OCI-LY7 (cell line): ENCODE data around the gene RDH14.

Source experiments
- EZH2phosphoT487 ChIP-seq: fragments of 200-600 bp; sonication (generic); IDR thresholded peaks from 2 replicates; pipeline ENCODE4 v1.6.1; 2018; ENCODE audit warnings: low read depth, borderline replicate concordance, mild to moderate bottlenecking, mixed run types, antibody characterized with exemption, low read length, moderate library complexity, mixed read lengths
- TF ChIP-seq, protein P1 (sequence below): fragments of 200-600 bp; sonication (generic); conservative IDR thresholded peaks from 2 replicates; pipeline ENCODE4 v1.5.1; 2014; ENCODE audit warnings: mild to moderate bottlenecking, antibody characterized with exemption, low read length, moderate library complexity, mixed read lengths

DNA sequence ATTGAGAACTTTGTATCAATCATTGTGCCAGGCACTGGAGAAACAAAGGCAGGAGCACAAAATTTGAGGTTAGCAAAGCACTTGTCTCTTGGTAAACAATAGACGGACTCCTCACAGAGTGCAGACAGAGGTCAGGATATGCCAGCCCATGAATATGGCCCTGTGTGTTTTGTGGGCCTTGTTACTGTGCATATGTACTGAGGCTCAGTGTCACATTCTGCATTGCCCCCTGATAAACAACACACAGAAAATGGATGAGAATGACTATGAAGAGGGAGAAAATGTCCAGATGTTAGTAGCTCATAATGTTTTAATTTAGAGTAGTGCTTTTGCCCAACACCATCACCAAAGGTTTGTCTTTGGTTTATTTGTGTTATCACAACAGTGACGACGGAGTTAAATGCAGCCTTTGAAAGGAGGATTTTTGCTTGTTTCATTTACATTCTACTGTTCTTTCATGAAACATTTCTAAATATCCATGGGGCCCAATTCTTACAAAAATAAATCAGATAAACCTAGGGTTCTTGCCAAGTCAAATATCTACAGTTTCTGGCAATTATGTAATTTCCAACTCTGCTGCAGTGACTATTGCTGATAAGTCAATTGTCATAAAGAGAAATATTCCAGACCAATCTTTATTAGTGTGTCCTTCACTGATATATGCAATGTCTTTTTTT, 43.5 kb upstream of the RDH14 start:
- TF ChIP-seq, protein P1, sequence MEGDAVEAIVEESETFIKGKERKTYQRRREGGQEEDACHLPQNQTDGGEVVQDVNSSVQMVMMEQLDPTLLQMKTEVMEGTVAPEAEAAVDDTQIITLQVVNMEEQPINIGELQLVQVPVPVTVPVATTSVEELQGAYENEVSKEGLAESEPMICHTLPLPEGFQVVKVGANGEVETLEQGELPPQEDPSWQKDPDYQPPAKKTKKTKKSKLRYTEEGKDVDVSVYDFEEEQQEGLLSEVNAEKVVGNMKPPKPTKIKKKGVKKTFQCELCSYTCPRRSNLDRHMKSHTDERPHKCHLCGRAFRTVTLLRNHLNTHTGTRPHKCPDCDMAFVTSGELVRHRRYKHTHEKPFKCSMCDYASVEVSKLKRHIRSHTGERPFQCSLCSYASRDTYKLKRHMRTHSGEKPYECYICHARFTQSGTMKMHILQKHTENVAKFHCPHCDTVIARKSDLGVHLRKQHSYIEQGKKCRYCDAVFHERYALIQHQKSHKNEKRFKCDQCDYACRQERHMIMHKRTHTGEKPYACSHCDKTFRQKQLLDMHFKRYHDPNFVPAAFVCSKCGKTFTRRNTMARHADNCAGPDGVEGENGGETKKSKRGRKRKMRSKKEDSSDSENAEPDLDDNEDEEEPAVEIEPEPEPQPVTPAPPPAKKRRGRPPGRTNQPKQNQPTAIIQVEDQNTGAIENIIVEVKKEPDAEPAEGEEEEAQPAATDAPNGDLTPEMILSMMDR, result no peak
- no peak for TF ChIP-seq EZH2phosphoT487
